HG03045 (cell line): ENCODE results near the gene KYNU.
"Not testable (repeated sequence)": the region's sequence is repeated elsewhere in the genome, so short reads cannot be mapped to it uniquely, and the experiment has no call there.

Source experiments
- ATAC-seq: cut with Tn5 transposase; IDR thresholded peaks from one replicate; pipeline ENCODE4 v1.9.1; 2021; ENCODE audit warnings: mild to moderate bottlenecking, moderate library complexity; ENCODE audit not compliant: unreplicated experiment

KYNU gene

DNA sequence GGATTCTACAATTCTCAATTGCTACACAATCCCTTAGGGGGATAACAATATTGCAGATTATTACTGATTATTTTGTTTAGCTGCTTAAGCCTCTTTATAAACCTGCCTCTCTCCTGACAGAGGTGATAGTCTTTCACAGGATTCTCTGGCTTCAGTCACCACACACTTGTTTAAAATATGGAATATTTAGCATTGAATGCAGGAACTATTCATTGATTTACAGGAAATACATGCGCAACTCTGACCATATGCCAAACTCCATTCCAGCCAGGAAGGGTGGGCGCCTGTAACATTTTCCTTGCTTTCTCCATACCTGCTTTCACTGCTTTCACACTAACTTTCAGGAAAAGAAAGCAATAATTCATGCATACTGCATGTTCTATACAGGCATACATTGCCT is 207.0 kb downstream of the KYNU start:
- ATAC-seq, result no peak

DNA sequence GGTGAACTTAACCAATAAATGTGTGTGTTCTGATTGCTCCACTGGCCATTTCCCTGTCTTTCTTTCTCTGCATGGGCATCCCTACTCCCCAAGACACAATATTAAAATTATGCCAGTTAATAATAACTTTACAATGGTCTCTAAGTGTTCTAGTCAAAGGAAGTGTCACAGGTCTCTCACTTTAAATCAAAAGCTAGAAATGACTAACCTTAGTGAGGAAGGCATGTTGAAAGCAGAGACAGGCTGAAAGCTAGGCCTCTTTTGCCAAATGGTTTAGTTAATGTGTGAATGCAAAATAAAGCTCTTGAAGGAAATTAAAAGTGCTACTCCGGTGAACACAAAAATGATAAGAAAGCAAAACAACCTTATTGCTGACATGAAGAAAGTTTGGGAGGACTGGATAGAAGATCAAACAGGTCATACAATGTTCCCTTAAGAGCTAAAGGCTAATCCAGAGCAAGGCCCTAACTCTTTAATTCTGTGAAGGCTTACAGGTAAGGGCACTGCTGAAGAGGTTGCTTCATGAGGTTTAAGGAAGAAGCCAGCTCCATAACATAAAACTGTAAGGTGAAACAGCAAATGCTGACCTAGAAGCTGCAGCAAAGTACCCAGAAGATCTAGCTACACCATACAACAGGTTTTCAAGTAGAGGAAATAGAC is 207.8 kb downstream of the KYNU start:
- ATAC-seq, result no peak

DNA sequence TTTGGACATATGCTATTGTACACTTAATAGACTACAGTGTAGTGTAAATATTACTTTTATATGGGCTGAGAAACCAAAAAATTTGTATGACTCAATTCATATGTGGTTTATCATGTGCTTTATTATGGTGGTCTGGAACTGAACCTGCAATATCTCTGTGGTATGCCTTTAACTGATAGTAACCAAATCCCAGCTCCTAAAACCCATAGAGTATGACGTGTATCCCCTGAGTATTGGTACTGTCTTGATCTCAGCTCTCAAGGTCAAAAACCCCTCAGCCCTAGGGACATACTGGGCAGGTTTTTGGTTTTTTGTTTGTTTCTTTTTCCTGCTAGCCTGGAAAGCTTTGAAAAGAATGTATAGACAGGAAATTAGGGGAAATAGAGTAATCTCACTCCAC is 209.6 kb downstream of the KYNU start:
- ATAC-seq, result no peak

DNA sequence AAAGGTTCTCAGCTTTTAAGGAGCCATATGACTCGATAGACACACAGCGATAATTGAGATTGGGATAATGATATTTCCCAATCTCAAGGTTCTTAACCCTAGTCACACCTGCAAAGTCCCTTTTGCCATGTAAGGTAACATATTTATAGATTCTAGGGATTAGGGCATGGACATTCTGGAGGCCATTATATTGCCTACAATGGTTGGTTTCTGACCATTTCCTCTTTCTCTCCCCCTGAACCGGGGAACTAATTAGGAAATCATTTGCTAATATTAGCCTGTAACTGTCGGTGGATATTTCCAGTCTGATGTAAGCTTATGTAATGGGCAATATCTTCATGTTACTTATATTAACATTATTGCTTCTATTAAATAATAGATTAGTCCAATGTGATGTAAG is 210.9 kb downstream of the KYNU start:
- no peak for ATAC-seq

DNA sequence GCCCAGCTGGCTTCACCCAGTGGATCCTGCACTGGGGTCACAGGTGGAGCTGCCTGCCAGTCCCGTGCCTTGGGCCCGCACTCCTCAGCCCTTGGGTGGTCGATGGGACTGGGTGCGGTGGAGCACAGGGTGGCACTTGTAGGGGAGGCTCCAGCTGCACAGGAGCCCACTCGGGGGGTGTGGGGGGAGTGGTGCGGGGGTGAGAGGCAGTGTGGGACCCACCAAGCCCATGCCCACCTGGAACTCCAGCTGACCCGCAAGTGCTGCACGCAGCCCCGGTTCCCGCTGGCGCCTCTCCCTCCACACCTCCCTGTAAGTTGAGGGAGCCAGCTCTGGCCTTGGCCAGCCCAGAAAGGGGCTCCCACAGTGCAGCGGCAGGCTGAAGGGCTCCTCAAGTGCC is 212.1 kb downstream of the KYNU start:
- not testable (repeated sequence) for ATAC-seq
